SIG-M5 (cell line): Measurements from ENCODE around the gene NPIPA1.
"Not testable (repeated sequence)": the region's sequence is repeated elsewhere in the genome, so short reads cannot be mapped to it uniquely, and the experiment has no call there.

Experiments used
- DNase-seq: peaks from one replicate; lab custom pipeline; 2025; lab: John Stamatoyannopoulos, UW

Gene NPIPA1

DNA sequence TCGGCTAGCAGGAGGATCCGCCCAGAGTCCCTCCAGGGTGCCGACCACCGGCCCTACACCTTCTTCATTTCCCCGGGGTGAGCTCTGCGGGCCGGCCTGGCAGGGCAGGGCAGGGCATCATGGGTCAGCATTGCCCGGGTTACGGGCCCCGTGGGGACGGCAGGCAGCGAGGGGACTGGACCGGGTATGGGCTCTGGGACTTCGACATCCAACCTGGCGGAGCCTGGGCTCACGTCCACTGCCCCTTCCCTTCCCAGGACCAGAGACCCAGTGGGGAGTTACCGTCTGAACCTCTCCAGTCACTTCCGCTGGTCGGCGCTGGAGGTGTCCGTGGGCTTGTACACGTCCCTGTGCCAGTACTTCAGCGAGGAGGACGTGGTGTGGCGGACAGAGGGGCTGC, 7.0 kb upstream of the NPIPA1 start:
- not testable (repeated sequence) for DNase-seq

DNA sequence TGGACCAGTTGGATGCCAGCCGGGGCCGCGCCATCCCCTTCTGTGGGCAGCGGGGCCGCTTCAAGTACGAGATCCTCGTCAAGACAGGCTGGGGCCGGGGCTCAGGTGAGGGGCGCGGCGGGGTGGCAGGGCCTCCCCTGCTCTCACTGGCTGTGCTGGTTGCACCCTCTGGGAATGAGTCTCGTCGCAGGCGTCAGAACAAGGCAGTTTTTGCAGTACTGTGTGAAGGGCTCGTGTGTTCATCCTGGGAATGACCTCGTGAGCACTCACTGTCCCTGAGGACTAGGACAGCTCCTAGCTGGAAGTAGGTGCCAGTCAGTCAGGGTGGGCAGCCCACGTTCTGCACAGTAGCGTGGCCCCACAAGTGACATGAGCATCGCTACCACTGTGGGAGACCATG, 6.3 kb upstream of the NPIPA1 start:
- DNase-seq, result not testable (repeated sequence)

DNA sequence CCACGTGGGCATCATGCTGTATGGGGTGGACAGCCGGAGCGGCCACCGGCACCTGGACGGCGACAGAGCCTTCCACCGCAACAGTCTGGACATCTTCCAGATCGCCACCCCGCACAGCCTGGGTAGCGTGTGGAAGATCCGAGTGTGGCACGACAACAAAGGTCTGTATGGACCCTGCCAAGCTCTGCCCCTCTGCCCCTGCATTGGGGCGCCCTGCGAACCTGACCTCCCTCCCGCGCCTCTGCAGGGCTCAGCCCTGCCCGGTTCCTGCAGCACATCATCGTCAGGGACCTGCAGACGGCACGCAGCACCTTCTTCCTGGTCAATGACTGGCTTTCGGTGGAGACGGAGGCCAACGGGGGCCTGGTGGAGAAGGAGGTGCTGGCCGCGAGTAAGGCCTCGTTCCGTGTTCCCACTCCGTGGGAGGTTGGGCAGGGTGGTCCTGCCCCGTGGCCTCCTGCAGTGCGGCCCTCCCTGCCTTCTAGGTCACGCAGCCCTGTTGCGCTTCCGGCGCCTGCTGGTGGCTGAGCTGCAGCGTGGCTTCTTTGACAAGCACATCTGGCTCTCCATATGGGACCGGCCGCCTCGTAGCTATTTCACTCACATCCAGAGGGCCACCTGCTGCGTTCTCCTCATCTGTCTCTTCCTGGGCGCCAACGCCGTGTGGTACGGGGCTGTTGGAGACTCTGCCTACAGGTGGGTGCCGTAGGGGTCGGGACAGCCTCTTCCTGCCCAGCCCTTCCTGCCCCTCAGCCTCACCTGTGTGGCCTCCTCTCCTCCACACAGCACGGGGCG, 4.5 kb upstream of the NPIPA1 start:
- DNase-seq, result not testable (repeated sequence)

DNA sequence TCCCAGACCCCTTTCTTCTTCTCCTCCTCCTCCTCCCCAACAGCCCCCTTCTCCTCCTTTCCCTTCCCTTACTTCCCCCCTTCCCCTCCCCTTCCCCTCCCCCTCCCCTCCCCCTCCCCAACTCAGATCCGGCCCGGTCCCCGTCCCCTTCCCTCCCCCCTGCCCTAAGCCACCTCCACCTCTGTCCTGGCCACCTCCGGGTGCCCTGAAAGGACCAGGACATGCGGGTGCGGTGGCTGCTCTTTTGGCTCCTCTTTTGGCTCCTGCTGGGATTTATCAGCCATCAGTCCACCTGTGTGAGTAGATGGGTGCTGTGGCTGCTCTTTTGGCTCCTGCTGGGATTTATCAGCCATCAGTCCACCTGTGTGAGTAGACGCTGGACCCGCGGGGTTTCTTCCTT, 751 bp downstream of the NPIPA1 start:
- DNase-seq, result not testable (repeated sequence)

DNA sequence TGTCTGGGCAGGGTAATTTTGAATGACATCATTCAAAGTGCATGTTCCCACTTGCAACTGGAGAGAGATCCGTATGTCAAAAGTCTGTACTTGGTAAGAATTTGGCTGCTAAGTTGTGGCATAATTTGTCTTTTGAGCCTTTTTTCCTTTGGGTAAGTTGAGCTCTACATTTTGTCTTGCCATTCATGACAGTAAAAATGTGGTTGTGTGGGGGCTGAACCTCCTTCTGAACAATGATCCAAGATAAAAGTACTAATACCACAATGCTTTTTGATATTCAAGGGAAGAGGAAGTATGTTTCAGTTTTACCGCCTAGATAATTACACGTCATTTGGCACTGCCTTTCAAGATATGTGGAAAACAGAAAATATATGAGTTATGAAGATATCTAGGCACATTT, 5.4 kb downstream of the NPIPA1 start:
- DNase-seq, result not testable (repeated sequence)

DNA sequence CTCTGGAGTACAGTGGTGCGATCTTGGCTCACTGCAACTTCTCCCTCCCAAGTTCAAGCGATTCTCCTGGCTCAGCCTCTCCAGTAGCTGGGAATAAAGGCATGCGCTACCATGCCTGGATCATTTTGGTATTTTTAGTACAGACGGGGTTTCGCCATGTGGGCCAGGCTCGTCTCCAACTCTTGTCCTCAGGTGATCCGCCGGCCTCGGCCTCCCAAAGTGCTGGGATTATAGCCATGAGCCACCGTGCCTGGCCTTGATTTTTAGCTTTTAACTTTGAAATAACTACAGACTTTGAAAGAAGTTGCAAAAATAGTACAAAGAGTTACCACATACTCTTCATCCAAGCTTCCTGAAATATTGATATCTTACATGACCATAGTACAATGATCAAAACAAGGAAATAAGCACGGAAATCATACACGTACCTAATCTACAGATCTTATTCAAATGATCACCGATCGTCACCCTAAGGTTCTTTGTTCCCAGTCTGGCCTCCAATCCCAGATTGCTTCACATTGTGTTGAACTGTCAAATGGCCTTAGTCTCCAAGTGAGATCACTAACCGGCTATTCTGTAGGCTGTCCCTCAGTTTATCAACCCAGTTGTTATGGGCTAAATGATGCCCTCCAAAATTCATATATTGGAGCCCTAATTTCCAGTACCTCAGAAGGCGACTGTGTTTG, 18.4 kb downstream of the NPIPA1 start:
- DNase-seq, result no peak

DNA sequence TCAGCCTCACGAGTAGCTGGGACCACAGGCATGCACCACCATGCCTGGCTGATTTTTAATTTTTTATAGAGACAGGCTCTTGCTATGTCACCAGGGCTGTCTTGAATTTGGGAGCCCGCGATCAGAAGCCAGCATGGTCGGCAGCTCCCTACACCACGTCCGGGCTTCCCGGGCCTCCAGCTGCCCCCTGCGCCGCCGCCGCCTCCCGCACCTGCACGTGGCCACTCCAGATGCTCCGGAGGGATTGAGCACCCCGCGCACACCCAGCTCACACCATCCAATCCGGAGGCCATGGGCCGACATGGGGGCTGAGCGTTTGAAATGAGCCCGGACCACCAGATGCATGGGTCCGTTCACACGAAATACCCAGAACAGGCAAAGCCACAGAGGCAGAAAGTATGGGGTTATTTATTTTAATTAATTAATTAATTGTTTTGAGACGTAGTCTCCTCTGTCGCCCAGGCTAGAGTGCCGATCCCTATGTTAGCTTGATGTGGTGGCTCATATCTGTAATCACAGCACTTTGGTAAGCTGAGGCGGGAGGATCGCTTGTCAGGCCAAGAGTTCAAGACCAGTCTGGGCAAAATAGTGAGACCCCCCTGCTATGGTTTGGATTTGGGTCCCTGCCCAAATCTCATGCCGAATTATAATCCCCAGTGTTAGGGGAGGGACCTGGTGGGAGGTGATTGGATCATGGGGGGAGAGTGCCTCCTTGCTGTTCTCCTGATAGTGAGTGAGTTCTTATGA, 20.5 kb downstream of the NPIPA1 start:
- no peak for DNase-seq

DNA sequence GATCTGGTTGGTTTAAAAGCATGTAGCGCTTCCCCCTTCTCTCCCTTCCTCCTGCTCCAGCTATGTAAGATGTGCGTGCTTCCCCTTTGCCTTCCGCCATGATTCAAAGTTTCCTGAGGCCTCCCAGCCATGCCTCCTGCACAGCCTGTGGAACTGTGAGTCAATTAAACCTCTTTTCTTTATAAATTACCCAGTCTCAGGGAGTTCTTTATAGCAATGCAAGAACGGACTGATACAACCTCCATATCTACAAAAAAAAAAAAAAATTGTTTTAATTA, 21.0 kb downstream of the NPIPA1 start:
- no peak for DNase-seq

DNA sequence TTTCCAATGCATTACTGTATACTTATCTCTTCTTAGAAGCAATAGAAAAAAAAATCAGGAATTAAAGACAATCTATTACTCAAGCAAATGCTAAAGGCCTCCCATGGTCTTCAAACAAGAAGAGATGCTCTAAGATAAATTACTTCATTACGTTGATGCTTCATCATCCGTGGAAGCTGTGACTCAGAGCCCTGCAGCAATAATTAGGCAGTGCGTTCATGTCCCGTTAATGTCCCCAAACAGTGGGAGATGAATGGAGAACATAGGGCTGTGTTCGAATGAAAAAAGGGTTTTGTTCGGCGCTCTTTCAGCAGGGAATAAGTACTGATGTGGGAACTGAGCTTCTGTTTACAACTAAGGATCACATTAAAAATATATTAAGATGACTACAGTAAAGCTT, 21.7 kb downstream of the NPIPA1 start:
- no peak for DNase-seq

DNA sequence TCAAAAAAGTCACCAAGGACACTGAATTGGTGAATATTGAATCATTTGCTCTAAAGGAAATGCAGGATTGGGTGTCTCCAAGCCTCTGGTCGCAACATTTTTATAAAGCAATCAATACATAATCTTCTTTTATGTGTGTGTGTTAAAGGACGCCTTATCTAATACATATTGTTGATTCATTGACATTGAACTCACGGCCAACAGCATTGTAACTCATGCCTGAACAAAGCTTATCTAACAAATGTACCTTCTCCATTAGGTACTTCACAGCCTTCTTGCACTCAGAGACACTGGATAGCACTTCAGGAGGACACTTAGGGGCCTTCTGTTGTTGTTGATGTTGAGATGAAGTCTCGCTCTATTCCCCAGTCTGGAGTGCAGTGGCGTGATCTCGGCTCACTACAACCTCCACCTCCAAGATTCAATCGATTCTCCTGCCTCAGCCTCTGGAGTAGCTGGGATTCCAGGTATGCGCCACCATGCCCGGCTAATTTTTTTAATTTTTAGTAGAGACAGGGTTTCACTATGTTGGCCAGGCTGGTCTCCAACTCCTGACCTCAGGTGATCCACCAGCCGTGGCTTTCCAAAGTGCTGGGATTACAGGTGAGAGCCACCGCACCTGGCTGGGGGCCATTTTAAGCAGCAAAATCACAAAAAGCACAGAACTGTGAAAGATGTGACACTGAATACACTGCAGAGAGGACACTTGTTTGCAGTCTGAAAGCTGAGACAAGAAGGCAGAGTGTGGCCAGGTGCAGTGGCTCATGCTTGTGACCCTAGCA, 24.4 kb downstream of the NPIPA1 start:
- no peak for DNase-seq

DNA sequence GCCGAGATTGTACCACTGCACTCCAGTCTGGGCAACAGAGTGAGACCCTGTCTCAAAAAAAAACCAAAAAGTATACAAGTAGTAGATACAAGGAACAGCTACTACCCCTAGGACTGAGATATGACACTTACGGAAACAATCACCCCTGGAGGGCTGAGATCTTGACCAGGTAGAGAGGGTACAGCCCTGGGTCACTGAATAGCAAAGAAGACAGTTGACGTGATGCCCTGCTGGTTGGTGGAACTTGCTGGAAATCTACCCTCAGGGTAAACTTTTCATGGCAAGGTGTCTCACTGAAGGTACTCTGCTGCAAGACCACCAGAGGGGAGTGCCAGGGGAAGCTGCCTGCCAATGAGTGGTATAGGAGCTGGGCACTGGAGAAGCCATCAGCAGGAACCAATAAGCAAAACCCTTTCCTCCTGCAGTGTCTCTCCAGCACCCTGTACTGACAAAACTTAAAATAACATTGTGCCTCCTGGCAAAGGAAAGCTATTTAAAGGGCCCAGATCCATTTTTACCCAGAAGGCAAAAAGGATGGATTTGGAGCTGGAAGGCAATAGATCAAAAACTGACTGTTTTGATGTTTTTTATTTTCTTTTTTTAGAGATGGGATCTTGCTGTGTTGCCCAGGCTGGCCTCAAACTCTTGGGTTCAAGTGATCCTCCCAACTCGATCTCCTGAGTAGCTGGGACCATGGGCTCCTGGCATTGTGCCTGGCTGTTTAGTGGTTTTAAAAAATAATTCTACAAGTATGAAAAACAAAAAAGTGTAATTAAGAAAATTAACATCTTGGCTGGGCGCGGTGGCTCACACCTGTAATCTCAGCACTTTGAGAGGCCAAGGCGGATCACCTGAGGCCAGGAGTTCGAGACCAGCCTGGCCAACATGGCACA, 26.3 kb downstream of the NPIPA1 start:
- DNase-seq, result no peak

DNA sequence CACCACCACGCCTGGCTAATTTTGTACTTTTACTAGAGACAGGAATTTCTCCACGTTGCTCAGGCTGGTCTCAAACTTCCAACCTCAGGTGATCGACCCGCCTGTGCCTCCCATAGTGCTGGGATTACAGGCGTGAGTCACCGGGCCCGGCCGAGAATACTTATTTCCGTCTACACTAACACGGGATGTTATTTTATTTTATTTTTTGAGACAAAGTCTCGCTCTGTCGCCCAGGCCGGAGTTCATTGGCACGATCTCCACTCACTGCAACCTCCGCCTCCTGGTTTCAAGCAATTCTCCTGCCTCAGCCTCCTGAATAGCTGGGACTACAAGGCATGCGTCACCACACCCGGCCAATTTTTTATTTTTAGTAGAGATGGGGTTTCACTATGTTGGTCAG, 28.1 kb downstream of the NPIPA1 start:
- DNase-seq, result no peak

DNA sequence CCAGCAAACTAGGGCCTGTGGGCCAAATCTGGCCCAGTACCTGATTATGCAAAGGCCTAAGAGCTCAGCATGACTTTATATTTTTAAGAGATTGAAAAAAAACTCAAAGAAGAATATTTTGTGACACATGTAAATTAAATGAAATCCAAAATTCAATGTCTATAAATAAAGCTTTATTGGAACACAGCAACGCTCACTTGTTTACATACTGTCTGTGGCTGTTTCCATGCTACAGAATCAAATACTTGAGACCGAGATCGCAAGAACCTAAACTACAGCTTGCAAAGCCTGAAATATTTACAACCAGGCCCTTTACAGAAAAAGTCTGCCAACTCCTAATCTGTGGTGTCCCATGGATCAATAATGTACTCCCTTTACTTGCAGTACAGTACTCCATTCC, 32.6 kb downstream of the NPIPA1 start:
- DNase-seq, result not testable (repeated sequence)

DNA sequence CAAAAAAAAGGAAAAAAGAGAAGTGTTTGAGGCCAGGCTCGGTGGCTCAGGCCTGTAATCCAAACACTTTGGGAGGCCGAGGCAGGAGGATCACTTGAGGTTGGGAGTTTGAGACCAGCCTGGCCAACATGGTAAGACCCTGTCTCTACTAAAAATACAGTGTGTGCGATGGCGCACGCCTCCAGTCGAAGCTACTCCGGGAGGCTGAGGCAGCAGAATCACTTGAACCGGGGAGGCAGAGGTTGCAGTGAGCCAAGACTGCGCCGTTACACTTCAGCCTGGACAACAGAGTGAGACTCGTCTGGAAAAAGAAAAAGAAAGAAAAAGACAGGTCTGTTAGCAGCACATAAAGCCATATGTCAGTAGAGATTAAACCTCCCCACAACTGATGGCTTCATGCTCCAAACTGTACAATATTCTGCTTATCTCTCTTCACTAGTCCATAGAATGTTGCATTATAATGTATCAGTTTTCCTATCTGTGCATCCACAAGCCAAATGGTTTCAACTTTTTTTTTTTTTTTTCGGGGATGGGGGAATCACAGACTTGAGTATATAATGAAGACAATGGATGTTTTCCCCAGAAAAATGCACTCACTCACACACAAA, 34.5 kb downstream of the NPIPA1 start:
- not testable (repeated sequence) for DNase-seq

DNA sequence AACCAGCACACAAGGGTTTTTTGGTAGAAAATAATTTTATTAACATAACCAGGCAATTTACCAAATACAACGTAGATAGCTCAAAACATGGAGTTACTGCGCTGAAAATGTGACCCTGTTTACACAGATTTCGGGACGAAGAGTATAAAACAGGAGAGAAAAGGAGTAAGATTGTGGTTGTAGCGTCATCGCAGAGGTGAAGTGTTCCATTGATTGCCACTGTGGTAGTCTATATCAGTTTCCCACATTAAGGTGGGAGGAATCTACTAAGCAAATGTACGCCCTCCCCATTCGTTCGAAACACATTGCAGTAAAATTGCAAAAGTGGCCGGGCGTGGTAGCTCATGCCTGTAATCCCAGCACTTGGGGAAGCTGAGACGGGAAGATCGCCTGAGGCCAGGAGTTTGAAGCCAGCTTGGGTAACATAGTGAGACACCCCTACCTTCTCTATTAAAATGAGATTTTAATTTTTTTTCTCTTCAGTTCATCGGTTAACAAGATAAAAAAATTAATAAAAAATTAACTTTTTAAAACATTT, 36.6 kb downstream of the NPIPA1 start:
- DNase-seq, result not testable (repeated sequence)

DNA sequence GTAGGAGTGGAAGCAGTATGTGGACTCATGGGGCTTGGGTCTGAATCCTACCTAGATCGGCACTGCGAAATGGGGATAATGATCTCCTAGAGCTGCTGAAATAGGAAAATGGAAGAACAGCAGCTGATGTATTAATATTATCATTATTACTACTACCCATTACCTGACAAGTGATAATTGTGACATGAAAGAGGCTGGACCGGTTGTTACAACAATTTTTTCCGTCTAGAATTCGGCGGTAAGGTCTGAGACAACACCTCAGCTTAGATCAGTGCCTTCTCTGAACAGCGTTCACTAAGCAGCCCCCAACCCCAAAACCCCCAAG, 37.0 kb downstream of the NPIPA1 start:
- DNase-seq, result not testable (repeated sequence)

DNA sequence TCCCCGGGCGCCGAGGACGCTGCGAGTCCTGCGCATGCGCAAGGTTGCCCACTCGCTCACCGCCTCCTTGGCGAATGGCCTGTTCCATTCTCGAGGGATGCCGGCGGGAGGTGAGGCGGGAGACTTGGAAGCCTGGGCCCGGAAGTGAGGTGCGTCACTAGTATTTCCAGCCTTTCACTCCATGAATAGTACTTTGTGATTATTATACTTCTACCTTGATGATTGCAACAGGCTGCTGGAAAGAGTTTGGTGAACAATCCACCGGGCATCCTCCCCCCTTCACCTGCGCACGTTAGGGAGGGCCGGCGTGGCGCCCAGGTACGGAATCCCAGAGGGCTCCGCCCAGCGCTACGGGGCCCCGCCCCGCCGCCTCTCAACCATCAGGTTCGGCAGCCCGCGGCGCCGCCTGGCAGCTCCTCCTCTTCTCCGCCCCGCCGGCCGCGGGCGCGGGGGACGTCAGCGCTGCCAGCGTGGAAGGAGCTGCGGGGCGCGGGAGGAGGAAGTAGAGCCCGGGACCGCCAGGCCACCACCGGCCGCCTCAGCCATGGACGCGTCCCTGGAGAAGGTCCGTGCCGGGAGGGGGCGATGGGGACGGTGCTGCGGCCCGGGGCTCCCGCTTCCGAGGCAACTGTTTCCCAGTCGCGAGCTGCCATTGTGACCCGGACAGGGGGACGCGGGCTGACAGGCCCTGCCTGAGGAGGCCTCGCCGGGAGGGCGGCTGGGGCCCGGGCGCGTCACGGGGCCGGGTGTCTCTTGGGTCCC, 37.6 kb downstream of the NPIPA1 start, which contains the start of gene PDXDC1:
Gene PDXDC1 (plus strand): TSS at position 371 of the 762 bp plus-strand sequence. CDS start 174 bp downstream, at position 545.
- DNase-seq, result peak; percentile 44

DNA sequence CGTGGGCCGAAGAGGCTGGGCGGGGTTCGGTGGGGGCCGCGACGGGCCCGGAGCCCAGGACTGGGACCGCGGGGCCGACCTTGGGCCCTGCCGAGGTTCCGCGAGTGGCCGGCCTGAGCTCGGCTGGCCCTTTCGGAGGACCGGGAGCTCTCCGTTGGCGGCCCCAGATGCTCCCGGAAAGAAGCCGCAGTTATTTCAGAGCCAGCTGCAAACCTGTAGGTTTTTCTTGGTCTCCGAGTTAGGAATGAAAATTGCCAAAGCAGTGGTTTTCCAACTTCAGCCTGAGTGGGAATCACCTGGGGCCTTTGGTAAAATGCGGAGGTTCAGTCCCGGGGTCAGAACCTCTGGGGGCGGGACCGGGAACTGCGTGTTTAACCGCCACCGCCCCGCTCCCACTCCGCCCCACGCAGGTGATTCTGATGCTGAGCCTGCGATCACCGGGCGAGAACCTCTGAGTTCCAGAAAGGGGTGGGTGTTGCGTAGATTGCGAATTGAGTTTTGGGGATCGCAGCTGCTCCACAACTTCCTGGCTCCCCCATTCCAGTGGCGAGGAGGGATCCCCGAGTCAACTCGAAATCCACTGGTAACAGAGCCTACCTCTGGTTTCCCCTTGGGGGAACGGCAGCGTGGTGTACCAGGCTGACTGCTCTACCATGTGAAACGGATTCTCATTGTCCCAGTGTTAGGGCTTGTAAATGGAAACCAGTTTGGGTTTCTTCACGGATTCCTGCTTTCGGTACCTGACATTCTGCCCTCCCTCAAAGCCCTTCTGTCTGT, 38.4 kb downstream of the NPIPA1 start:
- not testable (repeated sequence) for DNase-seq
